Activated T-cell treated with anti-CD3 and anti-CD28 coated beads for 1 hour (primary cell): ENCODE data around the gene LIG3.
"Not testable (repeated sequence)": the region's sequence is repeated elsewhere in the genome, so short reads cannot be mapped to it uniquely, and the experiment has no call there.

ENCODE experiments used
- DNase-seq: peaks from one replicate; pipeline ENCODE4 v3.0.0-alpha.2; 2020; ENCODE audit warnings: low read depth

Gene LIG3

DNA sequence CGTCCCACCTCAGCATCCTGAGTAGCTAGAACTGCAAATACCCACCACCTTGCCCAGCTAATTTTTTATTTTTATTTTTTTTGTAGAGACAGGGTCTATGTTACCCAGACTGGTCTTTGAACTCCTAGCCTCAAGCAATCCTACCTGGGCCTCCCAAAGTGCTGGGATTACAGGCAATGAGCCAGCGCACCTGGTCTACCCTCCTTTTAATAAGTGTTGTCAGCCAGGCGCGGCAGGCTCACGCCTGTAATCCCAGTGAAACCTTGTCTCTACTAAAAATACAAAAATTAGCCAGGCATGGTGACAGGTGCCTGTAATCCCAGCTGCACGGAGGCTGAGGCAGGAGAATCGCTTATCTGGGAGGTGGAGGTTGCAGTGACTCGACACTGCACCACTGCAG, 63.9 kb downstream of the LIG3 start:
- no peak for DNase-seq

GRCh38 chr17:35045458-35045979, 65.2 kb downstream of the LIG3 start:
- DNase-seq = not testable (repeated sequence)

- DNase-seq = no peak
Observed at GRCh38 chr17:35046245-35046644, 65.9 kb downstream of the LIG3 start.

GRCh38 chr17:35046740-35047283, 66.5 kb downstream of the LIG3 start:
- DNase-seq = no peak

DNA sequence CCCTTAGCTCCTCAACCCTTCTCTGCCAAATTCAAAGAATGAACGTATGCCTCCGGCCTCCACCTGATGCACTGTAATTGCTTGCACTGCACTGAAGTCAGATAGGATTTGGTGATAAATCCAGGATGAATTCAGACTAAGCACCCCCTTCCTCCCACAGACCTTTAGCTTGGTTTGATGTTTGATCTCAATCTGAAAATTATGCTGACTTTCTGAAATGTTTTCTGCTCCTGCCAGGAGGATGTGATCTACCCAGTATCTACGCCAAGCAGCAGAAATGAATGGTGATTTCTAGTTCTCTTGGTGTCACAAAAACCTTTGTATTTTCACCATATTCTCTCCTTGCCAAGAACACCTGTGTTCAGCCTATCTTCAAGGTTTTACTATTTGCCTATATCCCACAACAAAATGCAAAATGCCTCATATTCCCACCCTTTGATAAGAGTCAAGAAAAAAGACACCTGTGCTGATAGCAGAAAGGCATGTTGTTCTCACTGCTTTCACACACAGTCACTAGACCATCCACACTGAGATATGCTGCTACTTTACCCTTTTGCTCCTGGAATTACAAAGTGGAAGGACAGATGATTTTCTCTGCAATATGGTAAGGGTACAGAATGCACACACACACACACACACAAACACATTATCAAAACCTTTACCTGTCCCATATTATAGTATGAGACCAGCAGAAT, 68.5 kb downstream of the LIG3 start:
- no peak for DNase-seq

GRCh38 chr17:35050170-35050569, 69.9 kb downstream of the LIG3 start:
- no peak for DNase-seq

DNA sequence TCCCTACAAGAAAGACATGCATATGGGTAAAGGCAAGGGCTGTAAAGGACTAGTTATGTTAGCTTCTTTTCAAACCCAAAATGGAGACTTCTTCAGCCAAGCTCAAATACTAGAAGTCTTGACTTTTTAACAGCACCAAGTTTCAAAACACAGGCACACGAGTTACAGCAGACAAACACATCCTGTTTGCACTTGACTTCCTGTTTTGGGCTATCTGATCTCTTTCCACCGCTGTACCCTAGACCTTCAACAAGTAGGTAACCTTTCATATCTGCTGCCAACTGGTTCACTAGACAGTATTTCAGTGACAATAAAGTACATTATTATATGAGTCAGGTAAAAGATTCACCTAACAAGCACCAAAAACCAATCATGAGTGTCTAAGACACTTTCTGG, 70.9 kb downstream of the LIG3 start:
- no peak for DNase-seq

DNA sequence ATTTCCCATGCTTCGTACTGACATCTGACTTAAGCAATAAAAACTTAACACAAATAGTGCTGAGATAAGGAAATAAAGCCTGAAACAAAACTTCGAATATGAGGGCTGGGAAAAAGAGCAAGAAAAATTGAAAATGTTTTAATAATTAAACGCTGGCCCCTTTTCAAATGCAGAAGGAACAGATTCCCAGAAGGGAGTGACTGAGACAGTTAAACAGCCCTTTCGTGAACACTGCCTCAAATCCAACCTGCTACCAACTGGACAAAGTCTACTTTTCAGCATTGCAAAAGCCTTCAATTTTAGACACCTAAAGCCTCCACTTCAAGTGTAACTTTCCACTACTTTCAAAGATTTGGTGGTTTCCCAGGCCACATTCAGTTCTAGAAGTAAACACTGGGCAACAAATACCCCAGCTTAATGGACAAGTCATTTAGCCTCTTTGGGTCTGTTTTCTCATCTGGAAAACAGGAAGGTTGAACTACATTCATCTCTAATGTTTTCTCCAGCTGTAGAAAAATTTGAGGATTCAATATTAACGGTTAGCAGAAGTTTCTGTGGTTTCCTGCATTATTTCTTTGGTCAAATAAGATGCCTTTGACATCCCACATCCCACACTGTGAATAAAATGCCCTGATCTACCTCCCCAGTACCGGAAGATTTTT, 71.4 kb downstream of the LIG3 start:
- DNase-seq = no peak

GRCh38 chr17:35052241-35052610, 71.9 kb downstream of the LIG3 start:
- no peak for DNase-seq

DNA sequence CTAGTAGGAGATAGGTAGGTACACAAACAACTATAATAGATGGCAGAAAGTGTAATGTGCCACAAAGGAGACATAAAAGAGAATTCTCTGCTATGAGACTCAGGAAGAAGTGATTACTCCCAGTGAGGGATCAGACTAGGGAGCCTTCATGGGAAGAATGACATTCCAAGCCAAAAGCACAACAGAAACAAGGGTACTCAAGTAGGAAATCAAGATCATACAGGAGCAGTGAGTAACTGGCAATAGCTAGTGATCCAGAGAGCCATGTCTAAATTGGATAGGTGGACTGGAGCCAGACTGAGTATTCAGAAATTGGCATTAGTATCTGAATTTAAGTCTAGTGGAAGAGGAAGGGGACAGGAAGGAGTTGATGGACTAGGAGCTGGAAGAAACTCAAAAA, 72.5 kb downstream of the LIG3 start:
- DNase-seq = no peak

DNA sequence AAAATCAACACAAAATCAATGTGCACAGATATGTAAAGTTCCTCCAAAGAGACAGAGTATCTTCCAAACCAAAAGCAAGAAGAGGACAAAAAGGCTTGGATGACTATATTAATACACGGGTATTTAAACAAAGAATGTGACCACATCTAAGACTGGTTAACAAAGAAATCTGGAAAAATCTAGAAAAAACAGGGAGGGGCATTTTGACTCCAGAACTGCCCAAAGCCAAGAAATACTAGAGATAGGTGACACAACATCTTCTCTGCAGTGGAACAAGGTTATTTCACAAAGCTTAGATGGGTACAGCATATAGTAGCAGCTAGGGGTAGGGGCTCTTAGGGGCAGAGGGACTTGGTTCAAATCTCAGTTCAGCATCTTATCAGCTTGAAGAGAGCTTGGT, 72.9 kb downstream of the LIG3 start:
- DNase-seq = no peak

DNA sequence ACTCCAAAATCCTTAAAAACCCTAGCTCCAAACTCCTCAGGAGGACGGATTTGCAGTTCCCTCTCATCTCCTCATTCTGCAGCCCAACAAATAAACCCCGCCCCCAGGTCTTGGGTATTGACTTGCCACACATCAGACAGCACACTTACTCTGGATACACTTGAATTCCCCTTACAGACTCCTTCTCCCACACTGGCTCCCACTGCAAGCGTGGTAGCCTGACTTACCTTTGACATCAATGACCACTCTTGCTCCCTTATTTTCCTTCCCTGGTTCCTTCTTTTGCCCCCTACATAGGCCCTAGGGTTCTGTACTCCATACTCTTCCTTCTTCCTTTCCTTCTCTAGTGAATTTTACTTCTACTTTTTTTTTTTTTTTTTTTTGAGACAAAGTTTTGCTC, 75.7 kb downstream of the LIG3 start:
- no peak for DNase-seq

DNA sequence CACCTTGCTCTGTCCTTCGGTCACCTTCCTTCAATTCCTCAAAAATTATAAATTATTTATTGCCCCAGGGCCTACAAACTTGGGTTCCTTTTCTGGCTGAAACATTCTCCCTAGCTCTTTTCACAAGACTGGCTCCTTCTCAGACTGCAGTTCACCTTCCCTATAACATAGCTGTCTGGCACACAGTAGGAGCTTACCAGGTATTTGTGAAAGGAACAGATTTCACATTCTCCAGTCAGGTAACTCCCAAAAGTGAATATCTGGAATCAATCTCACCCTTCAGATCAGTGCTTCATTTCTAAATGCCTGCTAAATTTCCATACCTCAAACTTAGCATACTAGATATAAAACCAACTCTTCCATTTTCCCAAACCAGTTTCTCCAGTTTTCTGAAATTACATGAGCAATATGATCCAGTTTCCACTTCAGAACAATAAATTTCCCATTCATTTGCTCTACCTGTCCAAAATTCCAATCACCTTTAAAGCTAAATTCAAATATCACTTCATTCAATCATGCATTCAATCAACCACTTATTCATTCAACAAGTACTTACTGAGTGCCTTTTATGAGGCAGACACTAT, 77.1 kb downstream of the LIG3 start:
- DNase-seq = no peak
